ENCODE results near the gene JARID2.
"Not testable (repeated sequence)": the region's sequence is repeated elsewhere in the genome, so short reads cannot be mapped to it uniquely, and the experiment has no call there.

Gene JARID2

GRCh38 chr6:15531973-15532372 lies 286.1 kb downstream of the JARID2 start:
- no peak for DNase-seq

- no peak for DNase-seq
These were observed 287.6 kb downstream of the JARID2 start for GRCh38 chr6:15533379-15534026.

- DNase-seq, result no peak
These were observed 289.1 kb downstream of the JARID2 start for GRCh38 chr6:15534974-15535373.

GRCh38 chr6:15535495-15536197 lies 289.8 kb downstream of the JARID2 start:
- no peak for DNase-seq

GRCh38 chr6:15536198-15536955 lies 290.5 kb downstream of the JARID2 start:
- no peak for DNase-seq

GRCh38 chr6:15538106-15538505 lies 292.2 kb downstream of the JARID2 start:
- no peak for DNase-seq

GRCh38 chr6:15538766-15539495 lies 293.1 kb downstream of the JARID2 start:
- DNase-seq, result no peak

GRCh38 chr6:15539722-15540270 lies 293.9 kb downstream of the JARID2 start:
- no peak for DNase-seq

GRCh38 chr6:15543332-15543917 lies 297.6 kb downstream of the JARID2 start:
- DNase-seq, result not testable (repeated sequence)

- no peak for DNase-seq
These were observed 298.5 kb downstream of the JARID2 start for GRCh38 chr6:15544321-15544900.

- DNase-seq, result no peak
These were observed 300.7 kb downstream of the JARID2 start for GRCh38 chr6:15546591-15546990.

- DNase-seq, result no peak
These were observed 301.5 kb downstream of the JARID2 start for GRCh38 chr6:15547400-15547799.

- no peak for DNase-seq
These were observed 303.5 kb downstream of the JARID2 start for GRCh38 chr6:15549371-15549770.

- no peak for DNase-seq
These were observed 304.8 kb downstream of the JARID2 start for GRCh38 chr6:15550546-15551123.

- no peak for DNase-seq
These were observed 305.4 kb downstream of the JARID2 start for GRCh38 chr6:15551262-15551661.

GRCh38 chr6:15551798-15552197 lies 305.9 kb downstream of the JARID2 start:
- DNase-seq, result no peak

GRCh38 chr6:15553031-15553430 lies 307.2 kb downstream of the JARID2 start:
- no peak for DNase-seq

GRCh38 chr6:15553736-15554294 lies 307.9 kb downstream of the JARID2 start:
- no peak for DNase-seq

- DNase-seq, result no peak
These were observed 308.8 kb downstream of the JARID2 start for GRCh38 chr6:15554728-15555100.

GRCh38 chr6:15555101-15556038 lies 309.5 kb downstream of the JARID2 start:
- DNase-seq, result no peak

All from CD4-positive, alpha-beta T cell treated with Interleukin-4 for 4 hours (primary cell).